HG03354 (cell line): Measurements from ENCODE around the gene CALN1.
A peak's percentile ranks its signal among the peaks of the same experiment; 100 is the strongest.

Experiments
- ATAC-seq: cut with Tn5 transposase; IDR thresholded peaks from one replicate; pipeline ENCODE4 v1.9.1; 2021; ENCODE audit warnings: mild to moderate bottlenecking; ENCODE audit not compliant: unreplicated experiment, poor library complexity, severe bottlenecking

CALN1 gene

DNA sequence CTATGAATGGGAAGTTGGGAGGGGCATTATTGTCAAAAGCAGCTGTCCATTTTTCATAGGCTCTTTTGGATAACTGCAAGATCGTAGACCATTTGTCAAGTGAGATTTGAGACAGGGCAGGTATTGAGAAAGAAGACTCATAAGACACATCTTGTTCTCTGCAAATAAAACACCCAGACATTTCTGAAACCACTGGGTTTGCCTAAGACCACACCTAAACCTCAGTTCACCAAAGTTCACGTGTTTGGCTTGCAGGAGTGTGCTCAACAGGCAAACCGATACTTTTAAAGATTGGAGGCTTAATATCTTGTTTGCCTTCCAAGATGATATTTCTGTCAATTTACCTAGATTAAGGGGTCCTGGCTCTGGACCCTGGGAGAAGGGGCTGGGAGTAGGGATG, 628.4 kb downstream of the CALN1 start:
- no peak for ATAC-seq

GRCh38 chr7:71782051-71782450, 630.1 kb downstream of the CALN1 start:
- no peak for ATAC-seq

- ATAC-seq = no peak
Observed at GRCh38 chr7:71780282-71780681, 631.9 kb downstream of the CALN1 start.

GRCh38 chr7:71777278-71777677, 634.9 kb downstream of the CALN1 start:
- ATAC-seq = no peak

DNA sequence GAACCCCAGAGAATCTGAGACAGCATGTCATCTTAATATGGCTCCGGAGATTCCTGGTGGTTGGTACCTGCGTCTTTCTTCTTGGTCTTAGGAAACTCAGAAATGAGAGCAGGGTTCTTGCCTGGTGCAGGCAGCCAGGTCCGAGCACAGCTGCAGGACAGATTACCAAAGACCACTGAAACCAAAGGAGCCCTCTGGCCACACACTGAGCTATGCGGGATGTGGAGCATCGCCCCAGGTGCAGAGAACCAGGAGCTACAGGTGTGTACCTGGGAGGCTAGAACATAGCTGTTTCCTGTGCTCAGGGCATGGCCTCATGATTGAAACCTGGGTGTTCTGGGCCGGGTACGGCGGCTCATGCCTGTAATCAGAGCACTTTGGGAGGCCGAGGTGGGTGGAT, 635.4 kb downstream of the CALN1 start:
- no peak for ATAC-seq

DNA sequence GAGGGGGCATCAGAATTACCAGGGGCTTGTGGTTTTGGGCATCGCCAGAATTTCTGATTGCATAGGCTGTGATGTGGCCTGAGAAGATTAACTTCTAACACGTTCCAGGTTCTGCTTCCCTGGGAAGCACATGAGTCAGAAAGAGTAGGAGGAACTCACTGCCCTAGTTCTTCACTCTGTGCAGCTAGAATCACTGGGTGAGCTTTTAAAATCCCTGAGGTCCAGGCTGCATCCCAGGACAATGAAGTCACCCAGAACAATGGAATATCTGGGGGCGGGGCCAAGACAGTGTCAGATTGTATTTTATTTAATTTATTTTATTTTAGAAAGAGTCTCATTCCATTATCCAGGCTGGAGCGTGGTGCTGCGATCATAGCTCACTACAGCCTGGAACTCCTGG, 636.5 kb downstream of the CALN1 start:
- ATAC-seq = no peak

- no peak for ATAC-seq
Observed at GRCh38 chr7:71772779-71773178, 639.4 kb downstream of the CALN1 start.

GRCh38 chr7:71770269-71770907, 641.8 kb downstream of the CALN1 start:
- no peak for ATAC-seq

- ATAC-seq = no peak
Observed at GRCh38 chr7:71769326-71769725, 642.8 kb downstream of the CALN1 start.

GRCh38 chr7:71768450-71768849, 643.7 kb downstream of the CALN1 start:
- ATAC-seq = no peak

DNA sequence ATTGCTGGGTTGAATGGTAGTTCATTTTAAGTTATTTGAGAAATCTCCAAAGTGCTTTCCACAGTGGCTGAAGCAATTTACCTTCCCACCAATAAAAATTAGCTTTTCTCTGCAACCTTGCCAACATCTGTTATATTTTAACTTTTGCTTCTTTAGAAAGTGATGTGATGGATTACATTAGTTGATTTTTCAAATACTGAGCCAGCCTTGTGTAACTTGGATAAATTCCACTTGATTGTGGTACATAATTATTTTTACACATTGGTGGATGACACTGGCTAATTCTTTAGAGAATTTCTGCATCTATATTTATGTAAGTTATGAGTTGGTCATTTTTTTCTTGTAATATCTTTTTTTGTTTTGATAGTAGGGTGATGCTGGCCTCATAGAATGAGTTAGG, 646.1 kb downstream of the CALN1 start:
- ATAC-seq = no peak

DNA sequence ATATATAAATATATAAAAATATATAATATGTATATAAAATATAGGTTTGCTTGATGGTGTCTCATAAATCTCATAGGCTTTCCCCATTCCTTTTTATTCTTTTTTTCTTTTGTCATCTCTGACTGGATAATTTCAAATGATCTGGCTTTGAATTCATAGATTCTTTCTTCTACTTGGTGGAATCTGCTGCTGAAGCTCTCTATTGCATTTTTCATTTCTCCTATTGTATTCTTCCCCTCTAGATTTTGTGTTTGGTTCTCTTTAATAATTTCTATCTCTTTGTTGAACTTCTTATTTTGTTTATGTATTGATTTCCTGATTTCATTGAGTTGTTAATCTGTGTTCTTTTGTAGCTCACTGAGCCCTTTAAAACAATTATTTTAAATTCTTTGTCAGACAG, 650.8 kb downstream of the CALN1 start:
- no peak for ATAC-seq

- no peak for ATAC-seq
Observed at GRCh38 chr7:71754828-71755227, 657.3 kb downstream of the CALN1 start.

GRCh38 chr7:71753956-71754664, 658.0 kb downstream of the CALN1 start:
- no peak for ATAC-seq

- no peak for ATAC-seq
Observed at GRCh38 chr7:71753236-71753635, 658.9 kb downstream of the CALN1 start.

DNA sequence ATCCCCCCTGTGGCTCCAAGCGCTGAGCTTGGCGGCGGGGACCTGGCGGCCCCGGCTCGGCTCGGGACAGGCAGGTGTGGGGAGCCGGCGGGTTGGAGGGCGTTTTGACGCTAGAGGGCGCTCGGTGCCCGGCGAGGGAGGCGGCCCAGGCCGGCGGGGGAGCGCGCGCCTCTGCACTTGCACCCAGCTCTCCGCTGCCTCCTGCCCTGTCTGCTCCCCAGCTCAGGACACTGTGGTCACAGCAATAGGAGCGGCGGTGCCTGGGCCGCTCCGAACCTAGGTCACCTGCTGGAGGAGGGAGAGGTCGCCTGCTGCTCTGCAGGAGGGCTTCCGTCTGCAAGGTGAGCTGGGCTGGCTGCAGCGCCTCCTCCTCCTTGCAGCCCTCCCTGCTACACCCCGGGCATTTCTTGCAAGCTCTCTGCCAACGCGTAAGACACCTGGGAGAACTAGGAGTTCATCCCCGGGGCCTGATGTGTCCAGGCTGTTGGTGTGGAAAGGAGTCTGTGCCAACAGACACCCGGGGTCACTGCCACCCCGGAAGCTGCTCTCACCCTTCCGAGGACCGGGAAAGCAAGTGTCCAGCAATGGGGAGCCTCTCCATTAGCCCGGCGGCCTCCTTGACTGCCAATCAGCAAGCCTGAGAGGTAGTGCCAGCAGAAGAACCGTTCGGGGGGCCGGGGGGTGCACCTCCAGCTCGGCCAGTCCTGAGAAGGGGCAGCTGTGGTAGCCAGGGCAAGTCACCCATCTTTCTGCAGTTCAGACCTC, 659.8 kb downstream of the CALN1 start:
- ATAC-seq = peak; percentile 47

DNA sequence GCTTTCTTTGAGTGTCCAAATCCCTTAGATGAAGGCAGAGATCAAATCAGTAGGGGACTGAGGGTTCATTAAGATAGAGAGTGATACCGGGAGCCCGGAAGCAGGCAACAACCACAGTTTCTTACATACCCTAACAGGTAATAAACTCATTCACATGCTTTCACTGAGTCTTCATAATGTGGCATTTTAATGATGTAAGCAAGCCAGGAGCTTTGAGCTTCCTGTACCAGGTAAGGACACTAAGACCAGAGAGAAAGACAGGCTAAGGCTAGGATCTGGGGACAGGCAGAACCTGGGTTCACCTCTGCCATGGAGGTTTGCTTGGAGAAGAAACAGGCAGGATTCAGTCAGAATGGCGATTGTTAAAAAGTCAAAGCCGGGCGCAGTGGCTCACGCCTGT, 661.8 kb downstream of the CALN1 start:
- ATAC-seq = no peak

DNA sequence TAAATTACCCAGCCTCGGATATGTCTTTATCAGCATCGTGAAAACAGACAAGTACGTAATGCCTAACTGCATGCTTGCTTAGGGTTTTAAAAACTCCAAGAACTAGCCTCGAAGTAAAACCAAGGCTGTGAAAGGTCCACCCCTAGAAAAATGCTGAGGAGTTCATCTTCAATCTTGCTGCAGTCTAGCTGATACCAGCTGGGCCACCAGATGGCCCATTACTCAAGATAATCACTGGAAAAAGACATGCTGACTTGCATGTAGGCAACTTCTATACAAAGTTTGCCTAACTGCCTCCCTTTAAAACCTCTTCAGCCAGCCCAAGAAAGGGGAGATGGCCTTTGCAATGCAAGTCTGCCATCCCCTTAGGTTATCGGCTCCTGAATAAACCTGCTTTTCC, 666.1 kb downstream of the CALN1 start:
- ATAC-seq = no peak

- ATAC-seq = no peak
Observed at GRCh38 chr7:71740174-71740560, 672.0 kb downstream of the CALN1 start.

- no peak for ATAC-seq
Observed at GRCh38 chr7:71739520-71740173, 672.5 kb downstream of the CALN1 start.
